ENCODE data around the gene ARPC1A.
A peak's percentile ranks its signal among the peaks of the same experiment; 100 is the strongest.
"Not testable (repeated sequence)": the region's sequence is repeated elsewhere in the genome, so short reads cannot be mapped to it uniquely, and the experiment has no call there.

Gene ARPC1A

GRCh38 chr7:99375070-99375807 is 49.5 kb downstream of the ARPC1A start:
- 8% methylated on average over 47 of the region's 58 CpGs for WGBS
- H2BK120ac ChIP-seq (ENCODE audit: low read depth, low read length): peak overlapping the region; percentile 93

GRCh38 chr7:99379043-99379577 is 53.4 kb downstream of the ARPC1A start:
- Histone ChIP-seq H2AFZ (ENCODE audit: low read depth, low read length) (no peak overlapping the region), H3K23ac (ENCODE audit: low read length in 2 of 2) (no peak overlapping the region), H3K27me3 (ENCODE audit: control insufficient read depth in 1 of 2, insufficient read depth in 1 of 2, low read length in 2 of 2) (no peaks in the 10 kb centered on the region), H3K18ac (ENCODE audit: low read depth in 1 of 2, low read length in 2 of 2) (peak overlapping the region; percentile 35 to 61), H3K4me2 (ENCODE audit: low read length, poor library complexity, severe bottlenecking) (no peak overlapping the region), H4K91ac (ENCODE audit: low read length) (no peak overlapping the region), H3K9ac (ENCODE audit: low read length) (peak overlapping the region; percentile 84), H3K4ac (ENCODE audit: low read depth in 1 of 2, low read length in 2 of 2) (no peak overlapping the region), H2BK120ac (ENCODE audit: low read depth, low read length) (no peak overlapping the region), H2BK12ac (ENCODE audit: low read length in 2 of 2) (peak overlapping the region; percentile 42 to 79), H3K36me3 (ENCODE audit: control insufficient read depth in 1 of 2, insufficient read depth in 2 of 2, low read depth in 1 of 2, low read length in 2 of 2) (peaks cover 34 to 43% of the 10 kb centered on the region in 2 experiments), H3K79me1 (replicated peaks; ENCODE audit: low read length, poor library complexity, severe bottlenecking) (peaks cover 20% of the 10 kb centered on the region), H3K27ac (ENCODE audit: low read length, poor library complexity, severe bottlenecking) (peak overlapping the region; percentile 80), H2BK15ac (ENCODE audit: low read depth, poor library complexity, severe bottlenecking) (no peak overlapping the region), H2AK5ac (ENCODE audit: low read length, severe bottlenecking) (peak overlapping the region; percentile 90), H3K9me3 (ENCODE audit: control insufficient read depth, low read length) (no peaks in the 10 kb centered on the region), H4K8ac (ENCODE audit: low read length) (peak overlapping the region; percentile 90), H3K4me1 (ENCODE audit: control insufficient read depth, insufficient read depth, low read depth, low read length) (peaks cover 39% of the 10 kb centered on the region), H3K4me3 (ENCODE audit: insufficient read depth in 1 of 2, low read depth in 1 of 2, low read length in 2 of 2) (peak overlapping the region in 1 of 2 experiments; percentile 69), H3K14ac (ENCODE audit: low read length in 2 of 2) (no peak overlapping the region), H2BK5ac (ENCODE audit: low read depth, low read length, poor library complexity, severe bottlenecking) (no peak overlapping the region)
- DNase-seq: peak; percentile 95
- WGBS: 55% methylated on average over 7 of the region's 7 CpGs

More at GRCh38 chr7:99375070-99375807, 49.5 kb downstream of the ARPC1A start:
- Histone ChIP-seq H3K4me3 (ENCODE audit: insufficient read depth in 1 of 2, low read depth in 1 of 2, low read length in 2 of 2) (peak overlapping the region; percentile 84 to 89), H3K36me3 (ENCODE audit: control insufficient read depth in 1 of 2, insufficient read depth in 2 of 2, low read depth in 1 of 2, low read length in 2 of 2) (peaks cover 17 to 30% of the 10 kb centered on the region in 2 experiments), H3K79me1 (replicated peaks; ENCODE audit: low read length, poor library complexity, severe bottlenecking) (peaks cover 8% of the 10 kb centered on the region), H3K9ac (ENCODE audit: low read length) (peak overlapping the region; percentile 74), H2AFZ (ENCODE audit: low read depth, low read length) (no peak overlapping the region), H3K9me3 (ENCODE audit: control insufficient read depth, low read length) (no peaks in the 10 kb centered on the region), H3K27ac (ENCODE audit: low read length, poor library complexity, severe bottlenecking) (peak overlapping the region; percentile 17), H3K18ac (ENCODE audit: low read depth in 1 of 2, low read length in 2 of 2) (peak overlapping the region; percentile 91 to 98), H3K4me2 (ENCODE audit: low read length, poor library complexity, severe bottlenecking) (peak overlapping the region; percentile 70), H3K4ac (ENCODE audit: low read depth in 1 of 2, low read length in 2 of 2) (peak overlapping the region; percentile 79 to 97), H3K23ac (ENCODE audit: low read length in 2 of 2) (no peak overlapping the region), H2BK12ac (ENCODE audit: low read length in 2 of 2) (no peak overlapping the region), H3K27me3 (ENCODE audit: control insufficient read depth in 1 of 2, insufficient read depth in 1 of 2, low read length in 2 of 2) (no peaks in the 10 kb centered on the region), H4K8ac (ENCODE audit: low read length) (peak overlapping the region; percentile 48), H2BK5ac (ENCODE audit: low read depth, low read length, poor library complexity, severe bottlenecking) (no peak overlapping the region), H2AK5ac (ENCODE audit: low read length, severe bottlenecking) (no peak overlapping the region), H2BK15ac (ENCODE audit: low read depth, poor library complexity, severe bottlenecking) (peak overlapping the region; percentile 67), H4K91ac (ENCODE audit: low read length) (peak overlapping the region; percentile 83), H3K14ac (ENCODE audit: low read length in 2 of 2) (peak overlapping the region; percentile 83 to 88), H3K4me1 (ENCODE audit: control insufficient read depth, insufficient read depth, low read depth, low read length) (peaks cover 30% of the 10 kb centered on the region)
- peak; percentile 70 for DNase-seq

GRCh38 chr7:99379693-99380031 is 54.0 kb downstream of the ARPC1A start:
- DNase-seq; H2BK15ac ChIP-seq (ENCODE audit: low read depth, poor library complexity, severe bottlenecking): not testable (repeated sequence)

More at GRCh38 chr7:99379693-99380031, 54.0 kb downstream of the ARPC1A start:
- not testable (repeated sequence) for H2BK120ac ChIP-seq (ENCODE audit: low read depth, low read length); H4K91ac ChIP-seq (ENCODE audit: low read length); H2AFZ ChIP-seq (ENCODE audit: low read depth, low read length); H3K4me2 ChIP-seq (ENCODE audit: low read length, poor library complexity, severe bottlenecking); H3K27me3 ChIP-seq (ENCODE audit: control insufficient read depth in 1 of 2, insufficient read depth in 1 of 2, low read length in 2 of 2); H3K14ac ChIP-seq (ENCODE audit: low read length in 2 of 2); H3K9me3 ChIP-seq (ENCODE audit: control insufficient read depth, low read length)
- peaks cover 42% of the 10 kb centered on the region for H3K4me1 ChIP-seq (ENCODE audit: control insufficient read depth, insufficient read depth, low read depth, low read length)
- peak overlapping the region; percentile 61 to 79 for H2BK12ac ChIP-seq (ENCODE audit: low read length in 2 of 2)
- peak overlapping the region; percentile 53 to 61 for H3K18ac ChIP-seq (ENCODE audit: low read depth in 1 of 2, low read length in 2 of 2)
- H3K4me3 ChIP-seq (ENCODE audit: insufficient read depth in 1 of 2, low read depth in 1 of 2, low read length in 2 of 2): peak overlapping the region in 1 of 2 experiments; percentile 69
- peak overlapping the region in 1 of 2 experiments; percentile 23 for H3K23ac ChIP-seq (ENCODE audit: low read length in 2 of 2)
- peaks cover 25% of the 10 kb centered on the region for H3K79me1 ChIP-seq (replicated peaks; ENCODE audit: low read length, poor library complexity, severe bottlenecking)
- peak overlapping the region; percentile 84 for H3K9ac ChIP-seq (ENCODE audit: low read length)
- H4K8ac ChIP-seq (ENCODE audit: low read length): peak overlapping the region; percentile 90
- WGBS: over 99% methylated on average over 7 of the region's 7 CpGs
- H2BK5ac ChIP-seq (ENCODE audit: low read depth, low read length, poor library complexity, severe bottlenecking): peak overlapping the region; percentile 20
- peak overlapping the region; percentile 80 for H3K27ac ChIP-seq (ENCODE audit: low read length, poor library complexity, severe bottlenecking)
- H3K36me3 ChIP-seq (ENCODE audit: control insufficient read depth in 1 of 2, insufficient read depth in 2 of 2, low read depth in 1 of 2, low read length in 2 of 2): peaks cover 39 to 45% of the 10 kb centered on the region in 2 experiments
- H2AK5ac ChIP-seq (ENCODE audit: low read length, severe bottlenecking): peak overlapping the region; percentile 90
- peak overlapping the region; percentile 47 to 65 for H3K4ac ChIP-seq (ENCODE audit: low read depth in 1 of 2, low read length in 2 of 2)
